Measurements from ENCODE around the gene CIB2.

DNA sequence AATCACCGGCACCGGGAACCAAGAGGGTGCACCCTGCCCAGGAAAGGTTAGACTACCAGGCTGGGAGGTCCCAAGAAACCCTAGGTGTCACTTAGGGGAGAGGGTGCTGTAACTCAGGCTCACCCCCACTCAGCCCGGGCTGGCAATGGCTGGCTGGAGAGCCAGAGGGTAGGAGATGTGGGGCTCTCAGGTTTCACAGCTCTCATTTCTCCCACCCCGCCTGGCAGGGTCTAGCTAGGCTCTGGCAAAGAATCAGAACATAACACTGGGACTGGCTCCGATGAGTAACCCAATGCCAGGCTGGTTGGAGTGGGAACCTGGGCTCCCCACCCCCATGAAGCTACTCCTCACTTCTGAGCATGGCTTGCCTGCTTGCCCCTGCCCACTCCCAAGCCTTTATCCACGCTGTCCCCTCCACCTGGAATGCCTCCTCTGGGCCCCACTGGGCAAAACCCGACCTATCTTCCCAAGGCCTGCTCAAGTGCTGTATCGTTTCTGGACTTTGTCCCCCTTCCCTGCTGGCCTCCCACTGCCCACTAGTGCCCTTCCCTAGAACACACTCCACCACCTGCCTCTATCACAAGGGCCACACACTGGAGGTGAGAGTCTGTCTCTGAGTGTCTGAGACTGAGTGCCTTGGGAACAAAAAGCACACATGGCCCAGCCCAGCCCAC lies 2.0 kb downstream of the CIB2 start:
- no peak for TF ChIP-seq EZH2phosphoT487 (IDR thresholded peaks at IDR 0.05; ENCODE audit: borderline replicate concordance)
- TF ChIP-seq POLR2A (IDR thresholded peaks at IDR 0.05; ENCODE audit: borderline replicate concordance, extremely low read depth, insufficient read depth, insufficient read length): no peak
- TF ChIP-seq YY1 (IDR thresholded peaks at IDR 0.05; ENCODE audit: extremely low read depth, insufficient replicate concordance, low read depth, low read length): no peak
- TF ChIP-seq, protein P1, sequence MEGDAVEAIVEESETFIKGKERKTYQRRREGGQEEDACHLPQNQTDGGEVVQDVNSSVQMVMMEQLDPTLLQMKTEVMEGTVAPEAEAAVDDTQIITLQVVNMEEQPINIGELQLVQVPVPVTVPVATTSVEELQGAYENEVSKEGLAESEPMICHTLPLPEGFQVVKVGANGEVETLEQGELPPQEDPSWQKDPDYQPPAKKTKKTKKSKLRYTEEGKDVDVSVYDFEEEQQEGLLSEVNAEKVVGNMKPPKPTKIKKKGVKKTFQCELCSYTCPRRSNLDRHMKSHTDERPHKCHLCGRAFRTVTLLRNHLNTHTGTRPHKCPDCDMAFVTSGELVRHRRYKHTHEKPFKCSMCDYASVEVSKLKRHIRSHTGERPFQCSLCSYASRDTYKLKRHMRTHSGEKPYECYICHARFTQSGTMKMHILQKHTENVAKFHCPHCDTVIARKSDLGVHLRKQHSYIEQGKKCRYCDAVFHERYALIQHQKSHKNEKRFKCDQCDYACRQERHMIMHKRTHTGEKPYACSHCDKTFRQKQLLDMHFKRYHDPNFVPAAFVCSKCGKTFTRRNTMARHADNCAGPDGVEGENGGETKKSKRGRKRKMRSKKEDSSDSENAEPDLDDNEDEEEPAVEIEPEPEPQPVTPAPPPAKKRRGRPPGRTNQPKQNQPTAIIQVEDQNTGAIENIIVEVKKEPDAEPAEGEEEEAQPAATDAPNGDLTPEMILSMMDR (IDR thresholded peaks at IDR 0.05 in 2 of 3, conservative IDR thresholded peaks at IDR 0.05 in 1 of 3; ENCODE audit: borderline replicate concordance in 1 of 3, insufficient read depth in 1 of 3, low read depth in 2 of 3, low read length in 2 of 3): no peak
- no peak for TF ChIP-seq EZH2 (IDR thresholded peaks at IDR 0.05)

Data from HCT116 (cell line).